C4-2B (cell line): Measurements from ENCODE around the gene ALKBH1.
A peak's percentile ranks its signal among the peaks of the same experiment; 100 is the strongest.

Experiments
- CTCF ChIP-seq: fragments of 450-650 bp; conservative IDR thresholded peaks from 2 replicates; pipeline ENCODE4 v1.5.1; 2017; ENCODE audit warnings: mild to moderate bottlenecking
- ZFX ChIP-seq: fragments of 450-650 bp; IDR thresholded peaks from 2 replicates; pipeline ENCODE4 v1.6.1; 2017

- TF ChIP-seq CTCF, result 0 out of 2 replicates have a peak, but pooled peaks have one; percentile 3
- TF ChIP-seq ZFX, result peak; percentile 28; the same call in 1 of the 2 replicates
Measured at GRCh38 chr14:77707724-77708408, at the start of gene ALKBH1, which contains the start of gene SLIRP.
